ENCODE measurements around the gene SEC23A.
"Not testable (repeated sequence)": the region's sequence is repeated elsewhere in the genome, so short reads cannot be mapped to it uniquely, and the experiment has no call there.

GRCh38 chr14:39104078-39104801, 1.2 kb upstream of the SEC23A start:
- not testable (repeated sequence) for TF ChIP-seq RXRA (IDR thresholded peaks at IDR 0.05); RAD21 (IDR thresholded peaks at IDR 0.05); ZBTB33 (IDR thresholded peaks at IDR 0.05); MAX (IDR thresholded peaks at IDR 0.05); FOXA1 (IDR thresholded peaks at IDR 0.05); ATF3 (IDR thresholded peaks at IDR 0.05); JUND (IDR thresholded peaks at IDR 0.05); SP1 (IDR thresholded peaks at IDR 0.05); GABPA (IDR thresholded peaks at IDR 0.05 in 1 of 2, conservative IDR thresholded peaks at IDR 0.05 in 1 of 2); YY1 (IDR thresholded peaks at IDR 0.05); EGR1 (IDR thresholded peaks at IDR 0.05; ENCODE audit: low read depth in 2 of 2)
- TF ChIP-seq, protein P1, sequence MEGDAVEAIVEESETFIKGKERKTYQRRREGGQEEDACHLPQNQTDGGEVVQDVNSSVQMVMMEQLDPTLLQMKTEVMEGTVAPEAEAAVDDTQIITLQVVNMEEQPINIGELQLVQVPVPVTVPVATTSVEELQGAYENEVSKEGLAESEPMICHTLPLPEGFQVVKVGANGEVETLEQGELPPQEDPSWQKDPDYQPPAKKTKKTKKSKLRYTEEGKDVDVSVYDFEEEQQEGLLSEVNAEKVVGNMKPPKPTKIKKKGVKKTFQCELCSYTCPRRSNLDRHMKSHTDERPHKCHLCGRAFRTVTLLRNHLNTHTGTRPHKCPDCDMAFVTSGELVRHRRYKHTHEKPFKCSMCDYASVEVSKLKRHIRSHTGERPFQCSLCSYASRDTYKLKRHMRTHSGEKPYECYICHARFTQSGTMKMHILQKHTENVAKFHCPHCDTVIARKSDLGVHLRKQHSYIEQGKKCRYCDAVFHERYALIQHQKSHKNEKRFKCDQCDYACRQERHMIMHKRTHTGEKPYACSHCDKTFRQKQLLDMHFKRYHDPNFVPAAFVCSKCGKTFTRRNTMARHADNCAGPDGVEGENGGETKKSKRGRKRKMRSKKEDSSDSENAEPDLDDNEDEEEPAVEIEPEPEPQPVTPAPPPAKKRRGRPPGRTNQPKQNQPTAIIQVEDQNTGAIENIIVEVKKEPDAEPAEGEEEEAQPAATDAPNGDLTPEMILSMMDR (IDR thresholded peaks at IDR 0.05; ENCODE audit: low read depth, low read length, missing input control): not testable (repeated sequence)
- TF ChIP-seq, protein P2, sequence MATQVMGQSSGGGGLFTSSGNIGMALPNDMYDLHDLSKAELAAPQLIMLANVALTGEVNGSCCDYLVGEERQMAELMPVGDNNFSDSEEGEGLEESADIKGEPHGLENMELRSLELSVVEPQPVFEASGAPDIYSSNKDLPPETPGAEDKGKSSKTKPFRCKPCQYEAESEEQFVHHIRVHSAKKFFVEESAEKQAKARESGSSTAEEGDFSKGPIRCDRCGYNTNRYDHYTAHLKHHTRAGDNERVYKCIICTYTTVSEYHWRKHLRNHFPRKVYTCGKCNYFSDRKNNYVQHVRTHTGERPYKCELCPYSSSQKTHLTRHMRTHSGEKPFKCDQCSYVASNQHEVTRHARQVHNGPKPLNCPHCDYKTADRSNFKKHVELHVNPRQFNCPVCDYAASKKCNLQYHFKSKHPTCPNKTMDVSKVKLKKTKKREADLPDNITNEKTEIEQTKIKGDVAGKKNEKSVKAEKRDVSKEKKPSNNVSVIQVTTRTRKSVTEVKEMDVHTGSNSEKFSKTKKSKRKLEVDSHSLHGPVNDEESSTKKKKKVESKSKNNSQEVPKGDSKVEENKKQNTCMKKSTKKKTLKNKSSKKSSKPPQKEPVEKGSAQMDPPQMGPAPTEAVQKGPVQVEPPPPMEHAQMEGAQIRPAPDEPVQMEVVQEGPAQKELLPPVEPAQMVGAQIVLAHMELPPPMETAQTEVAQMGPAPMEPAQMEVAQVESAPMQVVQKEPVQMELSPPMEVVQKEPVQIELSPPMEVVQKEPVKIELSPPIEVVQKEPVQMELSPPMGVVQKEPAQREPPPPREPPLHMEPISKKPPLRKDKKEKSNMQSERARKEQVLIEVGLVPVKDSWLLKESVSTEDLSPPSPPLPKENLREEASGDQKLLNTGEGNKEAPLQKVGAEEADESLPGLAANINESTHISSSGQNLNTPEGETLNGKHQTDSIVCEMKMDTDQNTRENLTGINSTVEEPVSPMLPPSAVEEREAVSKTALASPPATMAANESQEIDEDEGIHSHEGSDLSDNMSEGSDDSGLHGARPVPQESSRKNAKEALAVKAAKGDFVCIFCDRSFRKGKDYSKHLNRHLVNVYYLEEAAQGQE (IDR thresholded peaks at IDR 0.05): not testable (repeated sequence)

All from liver (tissue), 3 donors.